ENCODE data around the gene PHACTR1. TPM values are rescaled to one million over a fixed set of nuclear protein-coding genes. Genes with fewer than 3 reads are reported as not detected.

The PHACTR1 gene
- total and polyA plus RNA-seq, 4 donors, result 0.31 to 1.5 (median 0.79) TPM

- no peak for DNase-seq (ENCODE audit: low spot score)
Measured at GRCh38 chr6:13256266-13257001, 539.9 kb downstream of the PHACTR1 start.

More at GRCh38 chr6:13256266-13257001, 539.9 kb downstream of the PHACTR1 start:
- peak overlapping the region in 1 of 2 donors; percentile 38 for H3K27ac ChIP-seq (ENCODE audit: low read depth in 1 of 2, low read length in 2 of 2)
- no peak overlapping the region for H3K4me3 ChIP-seq (ENCODE audit: low read depth in 1 of 3, low read length in 3 of 3)
- no peaks in the 10 kb centered on the region for H3K27me3 ChIP-seq (ENCODE audit: control insufficient read depth in 4 of 4, insufficient read depth in 4 of 4, low read length in 3 of 4)
- no peak overlapping the region for H3K9ac ChIP-seq (ENCODE audit: low read depth in 1 of 2, low read length in 2 of 2)
- TF ChIP-seq TAF1 (conservative IDR thresholded peaks at IDR 0.05) (no peak), RAD21 (IDR thresholded peaks at IDR 0.05) (peak; percentile 35 to 54), SP1 (IDR thresholded peaks at IDR 0.05) (peak; percentile 96), ZBTB33 (IDR thresholded peaks at IDR 0.05) (peak; percentile 63), JUND (IDR thresholded peaks at IDR 0.05) (peak; percentile 72 to 76), NR2F2 (IDR thresholded peaks at IDR 0.05) (no peak), HNF4A (conservative IDR thresholded peaks at IDR 0.05) (peak; percentile 93 to 96), FOXA1 (IDR thresholded peaks at IDR 0.05) (no peak), RXRA (IDR thresholded peaks at IDR 0.05) (peak; percentile 90 to 92), HNF4G (IDR thresholded peaks at IDR 0.05) (peak; percentile 83), GABPA (IDR thresholded peaks at IDR 0.05 in 1 of 2, conservative IDR thresholded peaks at IDR 0.05 in 1 of 2) (peak in 1 of 2 donors; percentile 13), EGR1 (IDR thresholded peaks at IDR 0.05; ENCODE audit: low read depth in 2 of 2) (peak in 1 of 2 donors; percentile 52), FOXA2 (IDR thresholded peaks at IDR 0.05) (peak; percentile 25), YY1 (IDR thresholded peaks at IDR 0.05) (peak; percentile 73)
- TF ChIP-seq, protein P1, sequence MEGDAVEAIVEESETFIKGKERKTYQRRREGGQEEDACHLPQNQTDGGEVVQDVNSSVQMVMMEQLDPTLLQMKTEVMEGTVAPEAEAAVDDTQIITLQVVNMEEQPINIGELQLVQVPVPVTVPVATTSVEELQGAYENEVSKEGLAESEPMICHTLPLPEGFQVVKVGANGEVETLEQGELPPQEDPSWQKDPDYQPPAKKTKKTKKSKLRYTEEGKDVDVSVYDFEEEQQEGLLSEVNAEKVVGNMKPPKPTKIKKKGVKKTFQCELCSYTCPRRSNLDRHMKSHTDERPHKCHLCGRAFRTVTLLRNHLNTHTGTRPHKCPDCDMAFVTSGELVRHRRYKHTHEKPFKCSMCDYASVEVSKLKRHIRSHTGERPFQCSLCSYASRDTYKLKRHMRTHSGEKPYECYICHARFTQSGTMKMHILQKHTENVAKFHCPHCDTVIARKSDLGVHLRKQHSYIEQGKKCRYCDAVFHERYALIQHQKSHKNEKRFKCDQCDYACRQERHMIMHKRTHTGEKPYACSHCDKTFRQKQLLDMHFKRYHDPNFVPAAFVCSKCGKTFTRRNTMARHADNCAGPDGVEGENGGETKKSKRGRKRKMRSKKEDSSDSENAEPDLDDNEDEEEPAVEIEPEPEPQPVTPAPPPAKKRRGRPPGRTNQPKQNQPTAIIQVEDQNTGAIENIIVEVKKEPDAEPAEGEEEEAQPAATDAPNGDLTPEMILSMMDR (IDR thresholded peaks at IDR 0.05; ENCODE audit: low read depth, low read length, missing input control), result no peak
- TF ChIP-seq, protein P2, sequence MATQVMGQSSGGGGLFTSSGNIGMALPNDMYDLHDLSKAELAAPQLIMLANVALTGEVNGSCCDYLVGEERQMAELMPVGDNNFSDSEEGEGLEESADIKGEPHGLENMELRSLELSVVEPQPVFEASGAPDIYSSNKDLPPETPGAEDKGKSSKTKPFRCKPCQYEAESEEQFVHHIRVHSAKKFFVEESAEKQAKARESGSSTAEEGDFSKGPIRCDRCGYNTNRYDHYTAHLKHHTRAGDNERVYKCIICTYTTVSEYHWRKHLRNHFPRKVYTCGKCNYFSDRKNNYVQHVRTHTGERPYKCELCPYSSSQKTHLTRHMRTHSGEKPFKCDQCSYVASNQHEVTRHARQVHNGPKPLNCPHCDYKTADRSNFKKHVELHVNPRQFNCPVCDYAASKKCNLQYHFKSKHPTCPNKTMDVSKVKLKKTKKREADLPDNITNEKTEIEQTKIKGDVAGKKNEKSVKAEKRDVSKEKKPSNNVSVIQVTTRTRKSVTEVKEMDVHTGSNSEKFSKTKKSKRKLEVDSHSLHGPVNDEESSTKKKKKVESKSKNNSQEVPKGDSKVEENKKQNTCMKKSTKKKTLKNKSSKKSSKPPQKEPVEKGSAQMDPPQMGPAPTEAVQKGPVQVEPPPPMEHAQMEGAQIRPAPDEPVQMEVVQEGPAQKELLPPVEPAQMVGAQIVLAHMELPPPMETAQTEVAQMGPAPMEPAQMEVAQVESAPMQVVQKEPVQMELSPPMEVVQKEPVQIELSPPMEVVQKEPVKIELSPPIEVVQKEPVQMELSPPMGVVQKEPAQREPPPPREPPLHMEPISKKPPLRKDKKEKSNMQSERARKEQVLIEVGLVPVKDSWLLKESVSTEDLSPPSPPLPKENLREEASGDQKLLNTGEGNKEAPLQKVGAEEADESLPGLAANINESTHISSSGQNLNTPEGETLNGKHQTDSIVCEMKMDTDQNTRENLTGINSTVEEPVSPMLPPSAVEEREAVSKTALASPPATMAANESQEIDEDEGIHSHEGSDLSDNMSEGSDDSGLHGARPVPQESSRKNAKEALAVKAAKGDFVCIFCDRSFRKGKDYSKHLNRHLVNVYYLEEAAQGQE (IDR thresholded peaks at IDR 0.05), result peak; percentile 57
- TF ChIP-seq, protein P3, sequence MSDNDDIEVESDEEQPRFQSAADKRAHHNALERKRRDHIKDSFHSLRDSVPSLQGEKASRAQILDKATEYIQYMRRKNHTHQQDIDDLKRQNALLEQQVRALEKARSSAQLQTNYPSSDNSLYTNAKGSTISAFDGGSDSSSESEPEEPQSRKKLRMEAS (IDR thresholded peaks at IDR 0.05), result peak; percentile 78
- TF ChIP-seq, protein P4, sequence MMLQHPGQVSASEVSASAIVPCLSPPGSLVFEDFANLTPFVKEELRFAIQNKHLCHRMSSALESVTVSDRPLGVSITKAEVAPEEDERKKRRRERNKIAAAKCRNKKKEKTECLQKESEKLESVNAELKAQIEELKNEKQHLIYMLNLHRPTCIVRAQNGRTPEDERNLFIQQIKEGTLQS (IDR thresholded peaks at IDR 0.05), result peak; percentile 90
- H3K36me3 ChIP-seq (ENCODE audit: control insufficient read depth in 4 of 4, insufficient read depth in 3 of 4, low read depth in 1 of 4, low read length in 3 of 4), result no peaks in the 10 kb centered on the region
- peaks cover 0 to 7% (median 2%) of the 10 kb centered on the region in 4 donors for H3K4me1 ChIP-seq (ENCODE audit: control insufficient read depth in 4 of 4, insufficient read depth in 4 of 4, low read length in 3 of 4)
- 62% methylated on average over 2 of the region's 2 CpGs for WGBS
- peaks cover 0 to 21% (median 5%) of the 10 kb centered on the region in 4 donors for H3K9me3 ChIP-seq (ENCODE audit: control insufficient read depth in 4 of 4, low read length in 3 of 4)

All from liver (tissue), 9 donors.